Skeletal muscle cell (primary cell): ENCODE results near the gene RARG.
"Not testable (repeated sequence)": the region's sequence is repeated elsewhere in the genome, so short reads cannot be mapped to it uniquely, and the experiment has no call there.

Experiments used
- DNase-seq: peaks from one replicate; pipeline ENCODE4 v3.0.0-alpha.2; 2010; ENCODE audit warnings: low read depth
- H3K4me3 ChIP-seq: 2 replicates; pipeline ENCODE4 v1.5.1; 2011; ENCODE audit warnings: low read depth, mild to moderate bottlenecking, control low read depth, low read length, moderate library complexity

Gene RARG

GRCh38 chr12:53179687-53180219 lies 52.3 kb downstream of the RARG start:
- DNase-seq: no peak
- H3K4me3 ChIP-seq: peak overlapping the region; percentile 63

DNA sequence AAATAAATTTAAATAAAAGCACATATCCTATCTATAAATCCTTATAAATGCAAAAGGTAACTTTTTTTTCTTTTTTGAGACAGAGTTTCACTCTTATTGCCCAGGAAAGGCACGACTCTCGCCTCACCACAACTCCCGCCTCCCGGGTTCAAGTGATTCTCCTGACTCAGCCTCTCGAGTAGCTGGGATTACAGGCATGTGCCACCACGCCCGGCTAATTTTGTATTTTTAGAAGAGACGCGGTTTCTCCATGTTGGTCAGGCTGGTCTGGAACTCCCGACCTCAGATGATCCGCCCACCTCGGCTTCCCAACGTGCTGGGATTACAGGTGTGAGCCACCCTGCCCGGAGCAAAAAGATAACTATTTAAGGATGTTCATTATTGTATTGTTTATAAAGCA lies 53.2 kb downstream of the RARG start:
- not testable (repeated sequence) for H3K4me3 ChIP-seq, DNase-seq

GRCh38 chr12:53177447-53177846 lies 54.6 kb downstream of the RARG start:
- DNase-seq, H3K4me3 ChIP-seq: not testable (repeated sequence)

GRCh38 chr12:53176750-53177149 lies 55.3 kb downstream of the RARG start:
- DNase-seq: no peak
- no peak overlapping the region for H3K4me3 ChIP-seq

- no peak for DNase-seq
- no peak overlapping the region for H3K4me3 ChIP-seq
Measured at GRCh38 chr12:53174881-53175491, 57.0 kb downstream of the RARG start.

DNA sequence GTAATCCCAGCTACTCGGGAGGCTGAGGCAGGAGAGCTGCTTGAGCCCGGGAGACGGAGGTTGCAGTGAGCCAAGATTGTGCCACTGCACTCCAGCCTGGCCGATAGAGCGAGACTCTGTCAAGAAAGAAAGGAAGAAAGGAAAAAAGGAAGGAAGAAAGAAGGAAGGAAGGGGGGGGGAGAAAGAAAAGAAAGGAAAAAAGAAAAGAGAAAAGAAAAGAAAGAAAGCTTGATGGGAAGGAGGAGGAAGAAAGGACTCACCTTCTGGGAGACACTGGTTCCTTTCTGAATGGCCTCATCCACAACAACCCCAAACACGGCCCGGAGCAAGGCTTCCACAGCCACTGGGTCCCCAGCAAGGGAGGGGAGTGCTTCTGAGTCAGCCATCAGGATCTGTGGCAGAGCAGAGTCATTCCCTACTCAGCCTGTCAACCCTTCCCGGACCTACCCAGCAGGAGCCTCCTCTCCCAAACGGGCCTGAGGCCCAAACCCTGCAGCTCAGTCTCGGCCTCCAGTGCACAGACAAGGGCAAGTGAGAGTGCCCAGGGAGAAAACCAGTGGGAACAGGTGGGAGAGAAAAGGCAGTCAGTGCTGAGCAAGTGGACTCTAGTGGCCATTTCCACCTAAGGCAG lies 58.8 kb downstream of the RARG start:
- H3K4me3 ChIP-seq: no peak overlapping the region
- no peak for DNase-seq

DNA sequence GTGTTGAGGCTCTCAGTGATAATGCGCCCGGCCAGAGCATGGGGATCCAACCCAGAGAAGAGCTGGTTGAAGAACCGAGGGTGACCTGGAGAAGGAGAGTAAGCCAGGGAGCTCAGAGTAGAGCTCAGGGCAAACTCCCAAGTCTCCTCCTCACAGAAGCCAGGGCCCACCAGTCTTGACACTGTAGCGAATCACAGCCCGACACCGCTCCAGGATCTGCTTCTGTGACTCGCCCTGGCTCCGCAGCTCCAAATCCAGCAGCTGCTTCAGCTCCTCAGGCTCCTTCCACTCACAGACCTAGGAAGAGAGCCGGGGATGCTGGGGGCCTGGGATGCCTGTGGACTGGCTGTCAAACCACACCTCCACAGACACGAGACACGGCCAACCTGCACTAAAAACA lies 59.7 kb downstream of the RARG start:
- DNase-seq: no peak
- H3K4me3 ChIP-seq: no peak overlapping the region

DNA sequence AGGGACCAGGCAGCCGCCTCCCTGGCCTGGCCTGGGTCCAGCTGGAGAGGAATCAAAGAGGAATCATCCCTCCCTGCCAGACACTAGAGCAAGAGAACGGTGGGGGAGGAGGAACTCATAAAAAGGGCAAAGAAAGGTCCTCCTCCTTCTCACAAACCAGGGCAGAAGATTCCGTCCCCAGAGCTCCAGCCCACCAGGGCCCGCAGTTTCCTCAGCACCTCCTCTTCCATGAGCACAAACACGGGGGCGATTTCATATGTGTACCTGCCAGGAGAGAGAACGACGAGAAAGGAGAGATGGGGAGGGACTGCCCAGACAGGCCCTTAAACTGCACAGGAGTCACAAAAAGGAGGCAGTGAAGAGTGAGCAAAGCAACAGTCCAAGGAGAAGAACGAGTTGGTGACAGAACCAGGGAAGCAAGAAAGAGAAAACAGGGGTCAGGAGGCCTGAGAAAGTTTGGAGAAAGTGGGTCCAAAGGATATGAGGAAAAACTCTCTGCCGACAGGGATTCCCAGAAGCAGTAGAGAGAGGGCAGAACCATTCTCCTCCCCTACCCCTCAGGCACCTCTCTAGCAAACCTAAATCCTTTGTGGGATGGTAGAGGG lies 60.2 kb downstream of the RARG start:
- H3K4me3 ChIP-seq: no peak overlapping the region
- no peak for DNase-seq

GRCh38 chr12:53170876-53171724 lies 60.9 kb downstream of the RARG start:
- no peak overlapping the region for H3K4me3 ChIP-seq
- DNase-seq: no peak

DNA sequence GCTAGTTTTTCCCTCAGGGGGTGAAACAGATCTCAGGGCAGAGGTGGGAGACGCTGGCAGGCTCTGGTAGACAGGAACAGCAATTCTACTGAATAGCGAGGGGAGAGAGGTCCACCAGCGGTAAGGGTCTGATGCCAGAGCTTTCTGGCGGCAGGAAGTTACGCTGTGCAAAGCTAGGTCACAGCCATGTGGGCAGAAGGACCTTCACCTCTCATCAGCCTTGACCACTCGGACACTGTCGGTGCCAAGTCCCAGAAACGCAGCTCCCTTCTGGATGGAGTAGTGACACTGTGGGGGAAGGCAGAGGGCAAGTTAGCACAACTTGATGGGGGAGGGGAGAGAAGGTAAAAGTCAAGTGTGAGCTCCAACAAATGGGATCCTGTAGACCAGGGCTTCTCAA lies 61.8 kb downstream of the RARG start:
- DNase-seq: no peak

GRCh38 chr12:53169644-53170043 lies 62.4 kb downstream of the RARG start:
- no peak for DNase-seq
- H3K4me3 ChIP-seq: no peak overlapping the region

More for the DNA sequence above, 61.8 kb downstream of the RARG start:
- H3K4me3 ChIP-seq: no peak overlapping the region

- H3K4me3 ChIP-seq: no peak overlapping the region
- DNase-seq: no peak
Measured at GRCh38 chr12:53166837-53167236, 65.2 kb downstream of the RARG start.

DNA sequence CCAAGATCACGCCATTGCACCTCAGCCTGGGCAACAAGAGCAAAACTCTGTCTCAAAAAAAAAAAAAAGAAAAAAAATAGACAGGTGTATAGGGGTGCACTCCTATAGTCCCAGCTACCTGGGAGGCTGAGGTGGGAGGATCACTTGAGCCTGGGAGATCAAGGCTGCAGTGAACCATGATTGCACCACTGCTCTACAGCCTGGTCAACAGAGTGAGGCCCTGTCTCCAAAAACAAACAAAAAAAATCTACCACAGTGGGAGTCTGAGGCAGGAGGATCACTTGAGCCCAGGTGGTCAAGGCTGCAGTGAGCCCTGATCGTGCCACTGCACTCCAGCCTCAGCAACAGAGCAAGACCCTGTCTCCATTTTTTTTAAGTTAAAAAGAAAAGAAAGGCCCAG lies 69.0 kb downstream of the RARG start:
- DNase-seq, H3K4me3 ChIP-seq: not testable (repeated sequence)

- H3K4me3 ChIP-seq: no peak overlapping the region
- DNase-seq: no peak
Measured at GRCh38 chr12:53161119-53161911, 70.7 kb downstream of the RARG start.

DNA sequence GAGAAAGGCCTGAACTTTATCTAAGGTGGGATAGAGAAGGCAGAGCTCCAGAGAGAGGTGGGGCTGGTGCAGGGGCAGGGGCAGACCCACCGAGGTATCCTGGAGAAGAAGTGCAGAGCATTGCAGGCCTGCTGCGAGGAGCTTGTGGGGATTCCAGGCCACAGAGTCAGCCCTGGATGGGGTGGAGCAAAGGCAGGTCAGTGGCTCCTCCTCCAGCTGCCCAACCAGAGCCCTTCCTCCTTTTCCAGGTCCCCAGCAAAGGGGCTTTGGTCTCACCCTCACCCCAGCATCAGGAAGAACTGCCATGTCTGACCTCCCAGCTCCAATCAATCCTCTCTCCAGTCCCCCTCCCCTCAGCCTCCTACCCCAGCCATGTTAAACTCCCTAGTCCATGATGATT lies 71.3 kb downstream of the RARG start:
- H3K4me3 ChIP-seq: no peak overlapping the region
- no peak for DNase-seq
